Smooth muscle cell (in vitro differentiated cells): ENCODE data around the gene VAV2. TPM values are rescaled to one million over a fixed set of nuclear protein-coding genes. Genes with fewer than 3 reads are reported as not detected.

Experiments
- DNase-seq: peaks from one replicate; lab custom pipeline; 2025; ENCODE audit not compliant: unreplicated experiment; lab: John Stamatoyannopoulos, UW
- H2AFZ ChIP-seq: fragments of 200-600 bp; sonication (generic); 2 replicates; pipeline ENCODE4 v1.6.0; 2016; ENCODE audit warnings: antibody characterized with exemption, low read depth, mild to moderate bottlenecking
- H3F3A ChIP-seq: fragments of 200-600 bp; sonication (generic); 2 replicates; pipeline ENCODE4 v1.6.0; 2017; ENCODE audit warnings: antibody characterized with exemption, low read depth
- H3K27ac ChIP-seq: fragments of 200-600 bp; sonication (generic); 2 replicates; pipeline ENCODE4 v1.5.1; 2016; ENCODE audit warnings: low read depth, mild to moderate bottlenecking
- H3K27me3 ChIP-seq: fragments of 200-600 bp; sonication (generic); 2 replicates; pipeline ENCODE4 v1.6.1; 2016; ENCODE audit warnings: low read depth, mild to moderate bottlenecking
- H3K36me3 ChIP-seq: fragments of 200-600 bp; sonication (generic); 2 replicates; pipeline ENCODE4 v1.5.1; 2016; ENCODE audit warnings: low read depth
- H3K4me1 ChIP-seq: fragments of 200-600 bp; sonication (generic); 2 replicates; pipeline ENCODE4 v1.5.1; 2016; ENCODE audit warnings: low read depth
- H3K4me2 ChIP-seq: fragments of 200-600 bp; sonication (generic); 2 replicates; pipeline ENCODE4 v1.6.0; 2016; ENCODE audit warnings: mild to moderate bottlenecking
- H3K4me3 ChIP-seq: fragments of 200-600 bp; sonication (generic); 2 replicates; pipeline ENCODE4 v1.5.1; 2016; ENCODE audit warnings: mild to moderate bottlenecking
- H3K79me2 ChIP-seq: fragments of 200-600 bp; sonication (generic); 2 replicates; pipeline ENCODE4 v1.6.0; 2016; ENCODE audit warnings: low read depth, mild to moderate bottlenecking
- H3K9ac ChIP-seq: fragments of 200-600 bp; sonication (generic); 2 replicates; pipeline ENCODE4 v1.6.0; 2016; ENCODE audit warnings: low read depth
- H3K9me3 ChIP-seq: fragments of 200-600 bp; sonication (generic); replicated peaks from 2 replicates; pipeline ENCODE4 v1.5.1; 2016; ENCODE audit warnings: low read depth
- H4K20me1 ChIP-seq: fragments of 200-600 bp; sonication (generic); 2 replicates; pipeline ENCODE4 v1.6.0; 2016; ENCODE audit warnings: low read depth
- WGBS: methylation state at CpG from one replicate; pipeline ENCODE4 v1.1.7; 2016; ENCODE audit warnings: low lambda C conversion rate; 5-methylcytosine and 5-hydroxymethylcytosine counted together
- polyA plus RNA-seq: library from polyadenylated mRNA; unstranded; fragments of >200 nt; fragmentation: Nextera tagmentation; extraction: Ambion mirVana; gene quantifications from 2 replicates; pipeline ENCODE4 v1.2.1, GENCODE V29; 2016
- total RNA-seq: library from RNA; depleted of rRNA; stranded (reverse); fragments of >200 nt; gene quantifications from 2 replicates; pipeline ENCODE4 v1.2.3, GENCODE V29; 2014
- TF ChIP-seq, protein P1 (sequence below): fragments of 200-600 bp; sonication (generic); IDR thresholded peaks from 2 replicates; pipeline ENCODE4 v1.5.1; 2017; ENCODE audit warnings: borderline replicate concordance, mild to moderate bottlenecking, antibody characterized with exemption; ENCODE audit not compliant: insufficient read depth, poor library complexity, severe bottlenecking

The VAV2 gene
- total and polyA plus RNA-seq, 2 experiments from 2014 or later = 26.2 to 35.3 TPM

DNA sequence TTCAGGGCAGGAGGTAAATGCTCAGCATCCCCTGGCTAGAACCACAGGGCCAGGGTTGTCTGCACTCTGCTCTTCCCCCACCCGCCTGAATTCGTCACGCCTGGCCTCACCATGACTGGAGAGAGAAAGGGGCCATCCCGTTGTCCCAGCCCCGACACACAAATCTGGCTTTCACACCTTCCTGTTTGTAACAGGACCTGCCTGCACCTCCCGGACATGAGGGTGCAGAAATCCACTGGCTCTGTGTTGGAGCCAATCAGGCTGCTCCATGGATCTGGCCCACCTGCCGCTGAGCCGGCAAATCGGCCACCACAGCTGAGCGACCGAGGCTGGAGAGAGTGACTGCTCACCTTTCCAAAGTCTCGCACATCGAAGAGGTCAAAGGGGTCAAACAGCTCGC is 53.4 kb downstream of the VAV2 start:
- DNase-seq = no peak
- H4K20me1 ChIP-seq = peaks cover 95% of the 10 kb centered on the region
- H3K27ac ChIP-seq = no peak overlapping the region
- no peak overlapping the region for H3K4me3 ChIP-seq
- TF ChIP-seq, protein P1, sequence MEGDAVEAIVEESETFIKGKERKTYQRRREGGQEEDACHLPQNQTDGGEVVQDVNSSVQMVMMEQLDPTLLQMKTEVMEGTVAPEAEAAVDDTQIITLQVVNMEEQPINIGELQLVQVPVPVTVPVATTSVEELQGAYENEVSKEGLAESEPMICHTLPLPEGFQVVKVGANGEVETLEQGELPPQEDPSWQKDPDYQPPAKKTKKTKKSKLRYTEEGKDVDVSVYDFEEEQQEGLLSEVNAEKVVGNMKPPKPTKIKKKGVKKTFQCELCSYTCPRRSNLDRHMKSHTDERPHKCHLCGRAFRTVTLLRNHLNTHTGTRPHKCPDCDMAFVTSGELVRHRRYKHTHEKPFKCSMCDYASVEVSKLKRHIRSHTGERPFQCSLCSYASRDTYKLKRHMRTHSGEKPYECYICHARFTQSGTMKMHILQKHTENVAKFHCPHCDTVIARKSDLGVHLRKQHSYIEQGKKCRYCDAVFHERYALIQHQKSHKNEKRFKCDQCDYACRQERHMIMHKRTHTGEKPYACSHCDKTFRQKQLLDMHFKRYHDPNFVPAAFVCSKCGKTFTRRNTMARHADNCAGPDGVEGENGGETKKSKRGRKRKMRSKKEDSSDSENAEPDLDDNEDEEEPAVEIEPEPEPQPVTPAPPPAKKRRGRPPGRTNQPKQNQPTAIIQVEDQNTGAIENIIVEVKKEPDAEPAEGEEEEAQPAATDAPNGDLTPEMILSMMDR = no peak
- H3K9me3 ChIP-seq = no peaks in the 10 kb centered on the region
- no peaks in the 10 kb centered on the region for H3K27me3 ChIP-seq
- peaks cover 15% of the 10 kb centered on the region for H3K4me1 ChIP-seq
- 95% methylated on average over 14 of the region's 14 CpGs for WGBS
- H3K4me2 ChIP-seq = no peak overlapping the region
- no peak overlapping the region for H2AFZ ChIP-seq
- peaks cover 62% of the 10 kb centered on the region for H3K79me2 ChIP-seq
- H3K9ac ChIP-seq = no peak overlapping the region
- no peaks in the 10 kb centered on the region for H3K36me3 ChIP-seq
- no peaks in the 10 kb centered on the region for H3F3A ChIP-seq

DNA sequence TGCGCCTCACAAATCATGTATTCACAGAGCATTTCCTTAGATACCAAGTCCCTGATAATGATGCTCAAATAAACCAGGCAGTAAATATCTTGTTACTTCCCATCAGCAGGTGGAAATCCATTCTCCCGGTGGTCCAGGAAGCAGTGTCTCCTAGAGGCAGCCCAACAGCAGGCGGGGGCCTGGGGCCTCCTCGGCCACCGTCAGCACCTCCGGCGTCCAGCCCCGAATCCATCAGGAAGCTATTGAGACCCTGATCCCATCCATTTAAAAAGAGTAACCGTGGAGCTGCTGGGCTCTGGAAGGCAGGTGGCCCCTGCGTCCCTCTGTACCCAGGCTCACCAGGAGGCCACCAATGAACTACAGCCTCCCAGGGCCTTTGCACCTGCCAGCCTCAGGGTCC is 54.0 kb downstream of the VAV2 start:
- WGBS = 96% methylated on average over 10 of the region's 10 CpGs
- peaks cover 57% of the 10 kb centered on the region for H3K79me2 ChIP-seq
- no peaks in the 10 kb centered on the region for H3F3A ChIP-seq
- peaks cover 92% of the 10 kb centered on the region for H4K20me1 ChIP-seq
- DNase-seq = no peak
- TF ChIP-seq, protein P1 = no peak
- H3K27me3 ChIP-seq = no peaks in the 10 kb centered on the region
- H3K9ac ChIP-seq = no peak overlapping the region
- H3K4me1 ChIP-seq = peaks cover 9% of the 10 kb centered on the region
- no peak overlapping the region for H3K4me3 ChIP-seq
- no peak overlapping the region for H2AFZ ChIP-seq
- H3K27ac ChIP-seq = peak overlapping the region; percentile 83
- no peaks in the 10 kb centered on the region for H3K9me3 ChIP-seq
- H3K36me3 ChIP-seq = no peaks in the 10 kb centered on the region
- no peak overlapping the region for H3K4me2 ChIP-seq

DNA sequence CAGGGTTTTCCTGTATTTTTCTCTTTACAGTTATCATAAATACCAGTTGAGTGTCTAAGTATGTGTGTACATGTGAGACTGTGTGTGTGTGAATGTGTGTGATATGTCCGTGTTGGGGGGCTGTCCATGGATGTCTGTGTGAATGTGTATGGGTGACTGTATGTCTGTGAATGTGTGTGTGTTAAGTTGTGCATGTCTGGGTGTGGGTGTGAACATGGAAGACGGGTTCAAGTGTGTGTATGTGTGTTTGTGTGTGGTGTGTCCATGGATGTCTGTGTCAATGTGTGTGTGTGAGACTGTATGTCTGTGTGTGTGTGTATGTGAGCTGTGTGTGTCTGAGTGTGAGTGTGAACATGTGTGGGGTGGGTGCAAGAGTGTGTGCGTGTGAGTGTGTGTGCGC is 55.0 kb downstream of the VAV2 start:
- Histone ChIP-seq H3K27me3 (no peaks in the 10 kb centered on the region), H3K9me3 (no peaks in the 10 kb centered on the region), H3K27ac (peak overlapping the region; percentile 83), H2AFZ (no peak overlapping the region), H3K36me3 (no peaks in the 10 kb centered on the region), H3K4me1 (peaks cover 5% of the 10 kb centered on the region), H3K4me3 (no peak overlapping the region), H3K79me2 (peaks cover 57% of the 10 kb centered on the region), H3K4me2 (peak overlapping the region; percentile 39), H4K20me1 (peaks cover 92% of the 10 kb centered on the region), H3F3A (no peaks in the 10 kb centered on the region), H3K9ac (peak overlapping the region; percentile 54)
- 88% methylated on average over 4 of the region's 4 CpGs for WGBS
- TF ChIP-seq, protein P1 = no peak
- DNase-seq = no peak

DNA sequence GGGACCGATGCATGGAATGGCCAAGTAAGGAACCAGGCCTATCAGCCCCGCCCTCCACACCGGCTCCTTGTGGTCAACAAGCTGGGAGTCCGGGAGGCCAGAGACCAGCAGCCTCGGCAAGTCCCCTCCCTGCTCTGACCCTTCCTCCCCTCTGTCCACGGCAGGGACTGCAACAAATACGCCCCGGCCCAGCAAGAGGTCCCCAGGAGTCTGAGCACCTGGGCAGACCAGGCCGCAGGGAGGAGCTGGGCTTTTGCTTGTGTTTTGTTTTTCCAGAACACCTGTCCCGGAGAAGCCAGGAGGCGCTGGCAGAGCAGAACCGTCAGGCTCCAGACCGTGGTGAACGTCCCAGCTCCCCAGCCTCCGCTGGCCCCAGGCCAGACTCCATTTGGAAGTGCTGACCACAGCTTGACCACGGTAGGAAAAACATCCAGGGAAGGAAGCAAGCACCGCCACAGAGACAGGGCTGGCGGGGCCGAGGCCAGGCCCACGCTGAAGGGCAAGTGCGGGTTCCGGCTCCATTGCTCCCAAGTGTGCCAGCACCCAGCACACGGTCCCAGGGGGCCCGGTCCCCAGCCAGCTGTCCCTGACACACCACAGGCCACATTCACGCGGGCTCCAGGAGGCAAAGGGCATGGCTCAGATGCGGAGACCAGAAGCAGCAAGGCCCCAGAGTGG is 56.7 kb downstream of the VAV2 start:
- TF ChIP-seq, protein P1 = no peak
- H3K9me3 ChIP-seq = no peaks in the 10 kb centered on the region
- H3K36me3 ChIP-seq = no peaks in the 10 kb centered on the region
- peak overlapping the region; percentile 43 for H3K4me2 ChIP-seq
- no peak for DNase-seq
- no peak overlapping the region for H2AFZ ChIP-seq
- H3K4me3 ChIP-seq = no peak overlapping the region
- H3F3A ChIP-seq = no peaks in the 10 kb centered on the region
- H3K4me1 ChIP-seq = peaks cover 5% of the 10 kb centered on the region
- H3K9ac ChIP-seq = peak overlapping the region; percentile 43
- WGBS = 80% methylated on average over 27 of the region's 27 CpGs
- H3K27ac ChIP-seq = peak overlapping the region; percentile 83
- H3K27me3 ChIP-seq = no peaks in the 10 kb centered on the region
- peaks cover 56% of the 10 kb centered on the region for H3K79me2 ChIP-seq
- H4K20me1 ChIP-seq = peaks cover 93% of the 10 kb centered on the region
